ENCODE data around the gene ALKBH3. TPM values are rescaled to one million over a fixed set of nuclear protein-coding genes. Genes with fewer than 3 reads are reported as not detected.

The ALKBH3 gene
- total and polyA plus RNA-seq, 2 experiments from 2014 or later: 10.7 to 10.8 TPM

GRCh38 chr11:43872995-43873394, 7.6 kb upstream of the ALKBH3 start:
- H3K36me3 Mint-ChIP-seq (ENCODE audit: low read depth): no peaks in the 10 kb centered on the region
- H3K36me3 ChIP-seq (ENCODE audit: insufficient read depth): no peaks in the 10 kb centered on the region
- H3K4me1 Mint-ChIP-seq: no peaks in the 10 kb centered on the region
- H3K79me2 ChIP-seq (replicated peaks; ENCODE audit: insufficient read depth): no peaks in the 10 kb centered on the region
- no peaks in the 10 kb centered on the region; the same call in 2 of the 3 replicates for H3K9me3 Mint-ChIP-seq
- no peaks in the 10 kb centered on the region for H4K20me1 ChIP-seq (replicated peaks; ENCODE audit: insufficient read depth)
- H3K27me3 ChIP-seq (ENCODE audit: insufficient read depth): peaks cover 21% of the 10 kb centered on the region; the same call in 1 of the 2 replicates
- no peak overlapping the region for H3K4me2 ChIP-seq
- H3K27ac ChIP-seq (ENCODE audit: low read depth): no peak overlapping the region
- no peak overlapping the region for H3K4me3 ChIP-seq
- no peak overlapping the region for H2AFZ ChIP-seq
- H3K27ac Mint-ChIP-seq: no peak overlapping the region
- no peaks in the 10 kb centered on the region for H3K4me1 ChIP-seq (ENCODE audit: insufficient read depth)
- no peak overlapping the region for H3K4me3 Mint-ChIP-seq
- TF ChIP-seq EZH2 (IDR thresholded peaks at IDR 0.05; ENCODE audit: low read depth, unreplicated experiment) (no peak), JUNB (IDR thresholded peaks at IDR 0.05; ENCODE audit: unreplicated experiment) (no peak), CREB1 (CRISPR knock-in tag; IDR thresholded peaks at IDR 0.05; ENCODE audit: low read depth) (no peak), POLR2AphosphoS5 (IDR thresholded peaks at IDR 0.05; ENCODE audit: low read depth) (no peak), ZNF331 (CRISPR knock-in tag; IDR thresholded peaks at IDR 0.05; ENCODE audit: low read depth) (no peak), CTCF (conservative IDR thresholded peaks at IDR 0.05; ENCODE audit: low read depth in 2 of 2) (no peak), REST (IDR thresholded peaks at IDR 0.05; ENCODE audit: unreplicated experiment) (no peak), ZNF114 (CRISPR knock-in tag; IDR thresholded peaks at IDR 0.05) (no peak)
- TF ChIP-seq, protein P1, sequence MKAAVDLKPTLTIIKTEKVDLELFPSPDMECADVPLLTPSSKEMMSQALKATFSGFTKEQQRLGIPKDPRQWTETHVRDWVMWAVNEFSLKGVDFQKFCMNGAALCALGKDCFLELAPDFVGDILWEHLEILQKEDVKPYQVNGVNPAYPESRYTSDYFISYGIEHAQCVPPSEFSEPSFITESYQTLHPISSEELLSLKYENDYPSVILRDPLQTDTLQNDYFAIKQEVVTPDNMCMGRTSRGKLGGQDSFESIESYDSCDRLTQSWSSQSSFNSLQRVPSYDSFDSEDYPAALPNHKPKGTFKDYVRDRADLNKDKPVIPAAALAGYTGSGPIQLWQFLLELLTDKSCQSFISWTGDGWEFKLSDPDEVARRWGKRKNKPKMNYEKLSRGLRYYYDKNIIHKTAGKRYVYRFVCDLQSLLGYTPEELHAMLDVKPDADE (IDR thresholded peaks at IDR 0.05): no peak
- TF ChIP-seq, protein P2, sequence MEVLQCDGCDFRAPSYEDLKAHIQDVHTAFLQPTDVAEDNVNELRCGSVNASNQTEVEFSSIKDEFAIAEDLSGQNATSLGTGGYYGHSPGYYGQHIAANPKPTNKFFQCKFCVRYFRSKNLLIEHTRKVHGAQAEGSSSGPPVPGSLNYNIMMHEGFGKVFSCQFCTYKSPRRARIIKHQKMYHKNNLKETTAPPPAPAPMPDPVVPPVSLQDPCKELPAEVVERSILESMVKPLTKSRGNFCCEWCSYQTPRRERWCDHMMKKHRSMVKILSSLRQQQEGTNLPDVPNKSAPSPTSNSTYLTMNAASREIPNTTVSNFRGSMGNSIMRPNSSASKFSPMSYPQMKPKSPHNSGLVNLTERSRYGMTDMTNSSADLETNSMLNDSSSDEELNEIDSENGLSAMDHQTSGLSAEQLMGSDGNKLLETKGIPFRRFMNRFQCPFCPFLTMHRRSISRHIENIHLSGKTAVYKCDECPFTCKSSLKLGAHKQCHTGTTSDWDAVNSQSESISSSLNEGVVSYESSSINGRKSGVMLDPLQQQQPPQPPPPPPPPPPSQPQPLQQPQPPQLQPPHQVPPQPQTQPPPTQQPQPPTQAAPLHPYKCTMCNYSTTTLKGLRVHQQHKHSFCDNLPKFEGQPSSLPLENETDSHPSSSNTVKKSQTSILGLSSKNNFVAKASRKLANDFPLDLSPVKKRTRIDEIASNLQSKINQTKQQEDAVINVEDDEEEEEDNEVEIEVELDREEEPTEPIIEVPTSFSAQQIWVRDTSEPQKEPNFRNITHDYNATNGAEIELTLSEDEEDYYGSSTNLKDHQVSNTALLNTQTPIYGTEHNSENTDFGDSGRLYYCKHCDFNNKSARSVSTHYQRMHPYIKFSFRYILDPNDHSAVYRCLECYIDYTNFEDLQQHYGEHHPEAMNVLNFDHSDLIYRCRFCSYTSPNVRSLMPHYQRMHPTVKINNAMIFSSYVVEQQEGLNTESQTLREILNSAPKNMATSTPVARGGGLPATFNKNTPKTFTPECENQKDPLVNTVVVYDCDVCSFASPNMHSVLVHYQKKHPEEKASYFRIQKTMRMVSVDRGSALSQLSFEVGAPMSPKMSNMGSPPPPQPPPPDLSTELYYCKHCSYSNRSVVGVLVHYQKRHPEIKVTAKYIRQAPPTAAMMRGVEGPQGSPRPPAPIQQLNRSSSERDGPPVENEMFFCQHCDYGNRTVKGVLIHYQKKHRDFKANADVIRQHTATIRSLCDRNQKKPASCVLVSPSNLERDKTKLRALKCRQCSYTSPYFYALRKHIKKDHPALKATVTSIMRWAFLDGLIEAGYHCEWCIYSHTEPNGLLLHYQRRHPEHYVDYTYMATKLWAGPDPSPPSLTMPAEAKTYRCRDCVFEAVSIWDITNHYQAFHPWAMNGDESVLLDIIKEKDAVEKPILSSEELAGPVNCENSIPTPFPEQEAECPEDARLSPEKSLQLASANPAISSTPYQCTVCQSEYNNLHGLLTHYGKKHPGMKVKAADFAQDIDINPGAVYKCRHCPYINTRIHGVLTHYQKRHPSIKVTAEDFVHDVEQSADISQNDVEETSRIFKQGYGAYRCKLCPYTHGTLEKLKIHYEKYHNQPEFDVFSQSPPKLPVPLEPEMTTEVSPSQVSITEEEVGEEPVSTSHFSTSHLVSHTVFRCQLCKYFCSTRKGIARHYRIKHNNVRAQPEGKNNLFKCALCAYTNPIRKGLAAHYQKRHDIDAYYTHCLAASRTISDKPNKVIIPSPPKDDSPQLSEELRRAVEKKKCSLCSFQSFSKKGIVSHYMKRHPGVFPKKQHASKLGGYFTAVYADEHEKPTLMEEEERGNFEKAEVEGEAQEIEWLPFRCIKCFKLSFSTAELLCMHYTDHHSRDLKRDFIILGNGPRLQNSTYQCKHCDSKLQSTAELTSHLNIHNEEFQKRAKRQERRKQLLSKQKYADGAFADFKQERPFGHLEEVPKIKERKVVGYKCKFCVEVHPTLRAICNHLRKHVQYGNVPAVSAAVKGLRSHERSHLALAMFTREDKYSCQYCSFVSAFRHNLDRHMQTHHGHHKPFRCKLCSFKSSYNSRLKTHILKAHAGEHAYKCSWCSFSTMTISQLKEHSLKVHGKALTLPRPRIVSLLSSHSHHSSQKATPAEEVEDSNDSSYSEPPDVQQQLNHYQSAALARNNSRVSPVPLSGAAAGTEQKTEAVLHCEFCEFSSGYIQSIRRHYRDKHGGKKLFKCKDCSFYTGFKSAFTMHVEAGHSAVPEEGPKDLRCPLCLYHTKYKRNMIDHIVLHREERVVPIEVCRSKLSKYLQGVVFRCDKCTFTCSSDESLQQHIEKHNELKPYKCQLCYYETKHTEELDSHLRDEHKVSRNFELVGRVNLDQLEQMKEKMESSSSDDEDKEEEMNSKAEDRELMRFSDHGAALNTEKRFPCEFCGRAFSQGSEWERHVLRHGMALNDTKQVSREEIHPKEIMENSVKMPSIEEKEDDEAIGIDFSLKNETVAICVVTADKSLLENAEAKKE (CRISPR knock-in tag; IDR thresholded peaks at IDR 0.05): no peak
- H3K27me3 Mint-ChIP-seq (ENCODE audit: insufficient read depth, low read depth, poor library complexity): peaks cover 6% of the 10 kb centered on the region
- no peak for DNase-seq (ENCODE audit: low spot score)
- ATAC-seq: no peak
- no peaks in the 10 kb centered on the region for H3F3A ChIP-seq (replicated peaks; ENCODE audit: low read depth)
- H3K9me2 ChIP-seq (ENCODE audit: insufficient read depth): no peaks in the 10 kb centered on the region
